IPS-18c (cell line): Measurements from ENCODE around the gene RRBP1.

Source experiments
- H3K4me3 ChIP-seq: 2 replicates; pipeline ENCODE4 v1.7.0; 2013; ENCODE audit warnings: low read depth, mild to moderate bottlenecking, low read length, moderate library complexity; ENCODE audit not compliant: insufficient read depth
- H3K9me3 ChIP-seq: one replicate; pipeline ENCODE4 v1.6.1; 2013; ENCODE audit warnings: mild to moderate bottlenecking, low read length, moderate library complexity; ENCODE audit not compliant: control insufficient read depth, insufficient read depth

Gene RRBP1

GRCh38 chr20:17590245-17590644 is 91.8 kb downstream of the RRBP1 start:
- Histone ChIP-seq H3K4me3 (no peak overlapping the region), H3K9me3 (no peaks in the 10 kb centered on the region)

DNA sequence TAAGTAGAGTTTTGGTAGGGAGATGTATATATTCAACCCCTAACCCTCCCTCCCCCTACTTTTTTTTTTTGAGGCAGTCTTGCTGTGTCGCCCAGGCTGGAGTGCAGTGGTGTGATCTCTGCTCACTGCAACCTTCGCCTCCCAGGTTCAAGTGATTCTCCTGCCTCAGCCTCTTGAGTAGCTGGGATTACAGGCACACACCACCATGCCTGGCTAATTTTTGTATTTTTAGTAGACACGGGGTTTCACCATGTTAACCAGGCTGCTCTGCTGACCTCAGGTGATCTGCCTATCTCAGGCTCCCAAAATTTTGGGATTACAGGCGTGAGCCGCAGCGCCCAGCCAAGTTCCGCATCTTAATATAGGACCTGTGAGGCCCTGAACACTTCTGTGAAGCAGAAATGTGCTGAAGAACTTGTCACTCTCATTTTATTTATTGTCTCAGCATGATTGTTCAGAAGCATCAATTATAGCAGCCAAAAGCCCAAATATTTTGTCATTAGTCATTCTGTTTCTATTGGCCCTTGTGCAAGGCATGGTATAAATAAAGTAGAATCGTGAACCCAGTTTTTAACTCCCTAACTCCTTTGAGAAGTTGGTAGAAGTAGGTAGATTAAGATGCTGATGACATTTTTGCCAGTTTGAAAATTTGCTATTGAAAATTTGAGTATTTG is 92.7 kb downstream of the RRBP1 start:
- no peaks in the 10 kb centered on the region for H3K9me3 ChIP-seq
- H3K4me3 ChIP-seq = no peak overlapping the region

- Histone ChIP-seq H3K4me3 (no peak overlapping the region), H3K9me3 (no peaks in the 10 kb centered on the region)
These were observed 94.2 kb downstream of the RRBP1 start for GRCh38 chr20:17587824-17588223.

DNA sequence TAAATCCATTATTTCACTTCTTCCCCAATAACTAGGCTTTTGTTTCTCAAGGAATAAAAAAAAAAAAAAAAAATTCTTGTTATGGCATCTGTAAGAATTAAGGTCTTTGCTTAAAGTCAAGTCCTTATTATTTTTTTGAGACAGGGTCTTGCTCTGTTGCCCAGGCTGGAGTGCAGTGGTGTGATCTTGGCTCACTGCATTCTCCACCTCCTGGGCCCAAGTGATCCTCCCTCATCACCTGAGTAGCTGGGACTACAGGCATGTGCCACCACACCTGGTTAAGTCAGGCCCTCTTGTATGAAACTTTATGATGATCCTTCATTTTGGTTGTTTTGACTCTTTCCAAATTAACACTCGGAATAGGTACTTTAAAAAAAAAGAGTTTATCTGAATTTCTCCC is 94.9 kb downstream of the RRBP1 start:
- no peak overlapping the region for H3K4me3 ChIP-seq
- H3K9me3 ChIP-seq = no peaks in the 10 kb centered on the region

- no peaks in the 10 kb centered on the region for H3K9me3 ChIP-seq
- no peak overlapping the region for H3K4me3 ChIP-seq
These were observed 95.8 kb downstream of the RRBP1 start for GRCh38 chr20:17586250-17586649.

DNA sequence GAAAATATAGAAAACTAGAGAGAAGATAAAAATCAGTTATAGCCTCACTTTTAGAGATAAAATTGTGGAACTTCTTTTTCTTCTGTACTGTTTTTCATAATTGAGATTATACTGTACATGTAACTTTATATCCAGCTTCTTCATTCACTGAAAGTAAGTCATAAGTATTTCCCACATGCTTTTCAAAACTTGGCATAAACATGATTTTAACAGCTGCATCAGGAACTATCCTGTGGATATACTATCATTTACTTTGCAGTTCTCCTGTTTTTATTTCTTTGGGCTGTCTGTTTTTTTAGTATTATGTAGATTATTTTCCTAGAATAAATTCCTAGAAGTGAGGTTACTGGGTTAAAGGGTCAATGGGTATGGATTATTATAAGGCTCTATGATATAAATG is 97.4 kb downstream of the RRBP1 start:
- H3K4me3 ChIP-seq = no peak overlapping the region
- H3K9me3 ChIP-seq = no peaks in the 10 kb centered on the region

GRCh38 chr20:17583126-17583525 is 98.9 kb downstream of the RRBP1 start:
- Histone ChIP-seq H3K9me3 (no peaks in the 10 kb centered on the region), H3K4me3 (no peak overlapping the region)

DNA sequence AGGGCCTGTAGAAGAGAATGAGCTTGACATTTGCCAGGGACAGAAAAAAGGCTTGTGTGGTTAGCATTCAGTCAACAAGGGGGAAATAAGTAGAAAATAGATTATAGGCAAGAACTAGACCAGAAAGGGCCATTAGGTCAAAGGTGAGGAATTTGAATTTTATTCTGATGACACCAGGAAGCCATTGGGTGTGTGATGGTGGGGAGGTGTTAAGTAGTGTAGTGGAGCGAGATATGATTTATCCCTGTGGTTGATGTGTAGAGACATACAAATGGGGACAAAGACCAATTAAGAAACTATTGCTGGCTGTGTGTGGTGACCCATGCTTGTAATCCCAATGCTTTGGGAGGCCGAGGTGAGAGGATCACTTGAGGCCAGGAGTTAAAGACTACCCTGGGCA is 101.1 kb downstream of the RRBP1 start:
- Histone ChIP-seq H3K4me3 (no peak overlapping the region), H3K9me3 (no peaks in the 10 kb centered on the region)

GRCh38 chr20:17579369-17580039 is 102.5 kb downstream of the RRBP1 start:
- no peaks in the 10 kb centered on the region for H3K9me3 ChIP-seq
- H3K4me3 ChIP-seq = no peak overlapping the region

DNA sequence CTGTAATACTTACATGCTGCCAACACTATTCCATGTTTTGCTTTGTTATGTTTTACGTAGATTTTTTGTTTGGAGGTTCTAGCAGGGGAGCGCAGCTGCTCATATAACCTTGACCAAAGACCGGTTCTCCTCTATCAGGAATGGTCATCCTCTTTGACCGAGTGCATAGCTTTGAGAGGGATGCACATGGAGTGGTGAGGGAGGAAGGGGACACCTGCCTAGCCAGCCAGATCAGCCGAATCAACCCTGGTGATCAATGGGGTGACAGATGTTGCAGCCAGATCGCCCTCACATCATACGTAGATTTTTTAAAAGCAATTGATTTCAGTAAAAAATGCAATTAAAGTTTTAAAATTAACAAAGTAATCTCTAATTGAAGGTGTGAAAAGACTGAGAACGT is 105.8 kb downstream of the RRBP1 start:
- H3K4me3 ChIP-seq = no peak overlapping the region

DNA sequence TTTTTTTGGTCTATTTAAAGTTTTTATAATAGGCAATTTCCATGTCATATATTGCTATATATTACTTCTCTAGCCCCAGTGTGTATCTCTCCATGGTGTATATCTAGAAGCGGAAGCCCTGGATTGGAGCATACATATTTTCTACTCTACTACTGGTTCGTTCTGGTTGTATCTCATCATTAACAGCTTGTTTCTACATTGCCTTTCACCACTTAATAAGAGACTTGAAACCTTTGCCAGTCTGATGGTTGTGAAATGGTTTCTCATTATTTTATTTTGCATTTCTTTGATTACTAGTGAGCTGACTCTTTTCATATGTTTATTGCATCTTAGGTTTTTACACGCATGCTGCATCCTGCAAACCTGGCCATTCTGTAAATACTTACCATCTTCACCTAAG is 108.6 kb downstream of the RRBP1 start:
- H3K4me3 ChIP-seq = no peak overlapping the region
- no peaks in the 10 kb centered on the region for H3K9me3 ChIP-seq

More for the DNA sequence above, 105.8 kb downstream of the RRBP1 start:
- H3K9me3 ChIP-seq = no peaks in the 10 kb centered on the region

- H3K4me3 ChIP-seq = no peak overlapping the region; the same call in 1 of the 2 replicates
These were observed 109.9 kb downstream of the RRBP1 start for GRCh38 chr20:17572034-17572638.

DNA sequence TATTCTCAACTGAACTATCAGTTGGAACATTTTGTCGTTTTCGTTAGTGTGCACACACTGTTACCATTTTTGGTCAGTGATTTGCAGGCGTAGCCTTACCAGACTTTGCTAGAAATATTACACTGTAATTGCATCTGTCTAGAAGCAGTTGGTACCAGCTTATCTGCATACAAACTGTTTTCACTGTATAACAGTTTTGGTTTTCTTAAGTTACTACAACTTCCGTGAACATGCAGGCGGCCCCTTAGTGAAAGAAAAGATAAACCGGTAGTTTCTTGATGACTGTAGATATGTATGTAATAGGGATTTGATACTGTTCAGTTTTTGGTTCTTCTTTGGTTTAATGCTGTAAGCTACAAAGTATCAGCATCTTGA is 110.9 kb downstream of the RRBP1 start:
- no peaks in the 10 kb centered on the region for H3K9me3 ChIP-seq
- peak overlapping the region; percentile 94 for H3K4me3 ChIP-seq

More at GRCh38 chr20:17572034-17572638, 109.9 kb downstream of the RRBP1 start:
- no peaks in the 10 kb centered on the region for H3K9me3 ChIP-seq

- peak overlapping the region; percentile 94 for H3K4me3 ChIP-seq
- no peaks in the 10 kb centered on the region for H3K9me3 ChIP-seq
These were observed 111.5 kb downstream of the RRBP1 start for GRCh38 chr20:17570347-17571152.

DNA sequence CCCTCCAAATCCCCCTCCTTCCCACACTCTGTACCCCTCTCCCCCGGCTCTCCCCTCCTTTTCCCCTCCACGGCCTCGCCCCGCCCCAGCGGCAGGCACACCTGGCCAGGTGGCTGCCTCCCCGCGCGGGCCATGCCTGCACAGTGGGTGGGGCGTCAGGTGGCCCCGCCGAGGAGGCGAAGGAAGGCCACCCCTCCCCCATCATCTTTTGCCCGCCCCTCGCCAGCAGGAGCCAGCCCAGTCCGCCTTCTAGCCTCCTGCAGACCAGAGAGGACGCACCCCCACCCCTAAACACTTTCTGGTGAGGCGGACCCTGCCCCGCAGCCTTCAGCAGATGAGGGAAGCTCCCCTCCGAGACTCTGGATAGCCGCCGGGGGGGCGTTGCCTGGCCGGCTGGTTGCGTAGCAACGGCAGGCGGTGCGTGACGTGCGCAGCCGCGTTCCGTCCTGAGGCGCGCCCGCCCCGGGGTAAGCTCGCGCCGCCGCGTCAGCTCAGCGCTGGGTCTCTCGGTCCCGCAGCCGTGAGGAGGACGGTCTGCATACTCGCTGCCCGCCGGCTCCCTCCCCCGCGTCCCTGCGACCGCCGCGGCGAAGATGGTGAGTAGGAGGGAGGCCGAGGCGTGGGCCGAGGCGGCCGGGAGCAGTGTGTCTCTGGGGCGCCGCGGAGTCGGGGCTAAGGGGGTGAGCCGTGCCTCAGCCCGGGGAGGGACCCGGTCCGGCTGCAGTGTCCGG is 112.3 kb downstream of the RRBP1 start, which contains the start of gene DSTN:
TSS of gene DSTN (plus strand) at position 460 of the 731 bp plus-strand sequence. CDS start at position 594, 134 bp downstream.
- Histone ChIP-seq H3K4me3 (peak within 1 kb of the TSS; percentile 94), H3K9me3 (no peaks in the 10 kb centered on the region)

GRCh38 chr20:17568972-17569521 is 113.0 kb downstream of the RRBP1 start:
- Histone ChIP-seq H3K9me3 (no peaks in the 10 kb centered on the region), H3K4me3 (peak overlapping the region; percentile 69)
